A172 (cell line): ENCODE results near the gene ADAM8. TPM values are rescaled to one million over a fixed set of nuclear protein-coding genes. Genes with fewer than 3 reads are reported as not detected.

Experiments
- DNase-seq: peaks from one replicate; pipeline ENCODE4 v3.0.0-alpha.2; 2015; ENCODE audit warnings: low spot score
- total RNA-seq: library from RNA; depleted of rRNA; stranded (reverse); fragments of >200 nt; shearing (Covaris generic); gene quantifications from 2 replicates; pipeline ENCODE4 v1.2.3, GENCODE V29; 2014; rRNA removed

The ADAM8 gene
- total RNA-seq, 1 experiment from 2014 or later, result 0.31 TPM

- DNase-seq, result no peak
Measured at GRCh38 chr10:133212853-133213494, 63.7 kb downstream of the ADAM8 start.

Other genes with a start within 250 kb of the ADAM8 start
- 0.24 and 0.43 TPM in 2 replicates for gene ADGRA1, start 188.9 kb downstream of the ADAM8 start, total RNA-seq
- 2.2 and 3.2 TPM in 2 replicates for gene KNDC1, start 116.6 kb downstream of the ADAM8 start, total RNA-seq
- gene UTF1, start 46.7 kb downstream of the ADAM8 start, total RNA-seq, result not detected in 2 replicates
- gene VENTX, start 39.0 kb downstream of the ADAM8 start, total RNA-seq, result not detected in 2 replicates
- 29.3 and 35.9 TPM in 2 replicates for gene TUBGCP2, start 32.0 kb upstream of the ADAM8 start, total RNA-seq
- gene ZNF511, start 32.0 kb upstream of the ADAM8 start, total RNA-seq, result 13.4 and 26.6 TPM in 2 replicates
- gene CALY, start 60.0 kb upstream of the ADAM8 start, total RNA-seq, result not detected in 2 replicates
- 0.60 TPM in 1 of 2 replicates, not detected in the other for gene PRAP1, start 70.5 kb upstream of the ADAM8 start, total RNA-seq
- gene FUOM, start 81.2 kb upstream of the ADAM8 start, total RNA-seq, result 6.6 and 9.6 TPM in 2 replicates
- 102 and 108 TPM in 2 replicates for gene ECHS1, start 96.5 kb upstream of the ADAM8 start, total RNA-seq
- gene PAOX, start 102.4 kb upstream of the ADAM8 start, total RNA-seq, result 5.3 and 6.1 TPM in 2 replicates
- 13.7 and 20.4 TPM in 2 replicates for gene MTG1, start 117.3 kb upstream of the ADAM8 start, total RNA-seq
- not detected in 2 replicates for gene SPRN, start 147.8 kb upstream of the ADAM8 start, total RNA-seq
- gene SCART1, start 177.1 kb upstream of the ADAM8 start, total RNA-seq, result not detected in 2 replicates